Loucy (cell line): ENCODE data around the gene EVI5.

ENCODE experiments used
- EZH2phosphoT487 ChIP-seq: fragments of 200-600 bp; IDR thresholded peaks from 2 replicates; pipeline ENCODE4 v1.6.1; 2018; ENCODE audit warnings: antibody characterized with exemption, mild to moderate bottlenecking, moderate library complexity, borderline replicate concordance
- TF ChIP-seq, protein P1 (sequence below): fragments of 200-600 bp; sonication (generic); conservative IDR thresholded peaks from 2 replicates; pipeline ENCODE4 v1.5.1; 2014; ENCODE audit warnings: mild to moderate bottlenecking, antibody characterized with exemption, low read length

DNA sequence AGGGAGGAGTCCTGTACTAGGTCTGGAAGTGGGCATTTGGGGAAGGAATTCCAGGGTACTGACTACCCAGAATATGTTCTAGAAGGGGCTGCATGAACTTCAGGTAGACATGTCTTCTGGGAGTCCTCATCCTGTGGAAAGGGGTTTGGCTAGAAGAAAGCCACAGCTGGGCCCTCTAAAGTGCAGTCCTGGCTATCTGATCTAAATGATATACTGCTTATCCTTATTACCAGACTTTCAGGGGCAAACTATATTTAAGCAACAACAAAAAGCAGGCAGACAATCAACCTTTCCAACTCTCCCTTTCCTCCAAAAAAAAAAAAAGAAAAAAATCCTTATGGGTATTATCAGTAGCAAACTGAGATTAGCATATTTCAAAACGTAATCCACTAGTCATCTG, 268.3 kb downstream of the EVI5 start:
- TF ChIP-seq, protein P1, sequence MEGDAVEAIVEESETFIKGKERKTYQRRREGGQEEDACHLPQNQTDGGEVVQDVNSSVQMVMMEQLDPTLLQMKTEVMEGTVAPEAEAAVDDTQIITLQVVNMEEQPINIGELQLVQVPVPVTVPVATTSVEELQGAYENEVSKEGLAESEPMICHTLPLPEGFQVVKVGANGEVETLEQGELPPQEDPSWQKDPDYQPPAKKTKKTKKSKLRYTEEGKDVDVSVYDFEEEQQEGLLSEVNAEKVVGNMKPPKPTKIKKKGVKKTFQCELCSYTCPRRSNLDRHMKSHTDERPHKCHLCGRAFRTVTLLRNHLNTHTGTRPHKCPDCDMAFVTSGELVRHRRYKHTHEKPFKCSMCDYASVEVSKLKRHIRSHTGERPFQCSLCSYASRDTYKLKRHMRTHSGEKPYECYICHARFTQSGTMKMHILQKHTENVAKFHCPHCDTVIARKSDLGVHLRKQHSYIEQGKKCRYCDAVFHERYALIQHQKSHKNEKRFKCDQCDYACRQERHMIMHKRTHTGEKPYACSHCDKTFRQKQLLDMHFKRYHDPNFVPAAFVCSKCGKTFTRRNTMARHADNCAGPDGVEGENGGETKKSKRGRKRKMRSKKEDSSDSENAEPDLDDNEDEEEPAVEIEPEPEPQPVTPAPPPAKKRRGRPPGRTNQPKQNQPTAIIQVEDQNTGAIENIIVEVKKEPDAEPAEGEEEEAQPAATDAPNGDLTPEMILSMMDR: no peak
- TF ChIP-seq EZH2phosphoT487: no peak
